H1 (cell line): ENCODE data around the gene SLC6A7. TPM values are rescaled to one million over a fixed set of nuclear protein-coding genes. Genes with fewer than 3 reads are reported as not detected.
A peak's percentile ranks its signal among the peaks of the same experiment; 100 is the strongest.

Source experiments
- CTCF ChIA-PET: fragments of 300-600 bp; sonication (Branson Sonifier 250); formaldehyde crosslinking; loops from one replicate; lab custom pipeline; 2021; ENCODE audit not compliant: partially characterized antibody; lab: Charles Lee
- POLR2A ChIA-PET: fragments of 300-600 bp; sonication (Branson Sonifier 250); formaldehyde crosslinking; loops from one replicate; lab custom pipeline; 2021; ENCODE audit warnings: inconsistent platforms; ENCODE audit not compliant: partially characterized antibody; lab: Charles Lee
- DNase-seq, 2 experiments: peaks; one replicate each; pipeline versions ENCODE4 v3.0.0 to v3.0.0-alpha.2; 2010 to 2022; ENCODE audit warnings: low spot score in 2 of 2, low read depth in 1 of 2, mixed read lengths in 1 of 2
- FAIRE-seq: peaks from 2 replicates; lab custom pipeline; 2011; peaks lifted over from hg19 to GRCh38; lab: Jason Lieb, UNC
- H2AFZ ChIP-seq: 2 replicates; pipeline ENCODE4 v1.8.1; 2012; ENCODE audit warnings: low read length, inconsistent platforms
- H2AK5ac ChIP-seq: 2 replicates; pipeline ENCODE4 v1.6.1; 2013; ENCODE audit warnings: low read depth, low read length
- H2BK120ac ChIP-seq: replicated peaks from 2 replicates; pipeline ENCODE3; 2013; ENCODE audit warnings: low read depth, low read length, inconsistent platforms
- H2BK12ac ChIP-seq: 2 replicates; pipeline ENCODE4 v1.6.1; 2013; ENCODE audit warnings: low read depth, low read length
- H2BK15ac ChIP-seq: 2 replicates; pipeline ENCODE4 v1.6.1; 2013; ENCODE audit warnings: low read length
- H2BK20ac ChIP-seq: 2 replicates; pipeline ENCODE4 v1.6.1; 2013; ENCODE audit warnings: low read length
- H2BK5ac ChIP-seq: 2 replicates; pipeline ENCODE4 v1.6.1; 2013; ENCODE audit warnings: low read depth, low read length
- H3K14ac ChIP-seq: 2 replicates; pipeline ENCODE4 v1.6.1; 2013; ENCODE audit warnings: inconsistent platforms; ENCODE audit not compliant: insufficient read length
- H3K18ac ChIP-seq: 2 replicates; pipeline ENCODE4 v1.6.1; 2013; ENCODE audit warnings: low read length; ENCODE audit errors: extremely low read depth
- H3K23ac ChIP-seq: 2 replicates; pipeline ENCODE4 v1.6.1; 2013; ENCODE audit warnings: inconsistent platforms; ENCODE audit not compliant: insufficient read length
- H3K23me2 ChIP-seq: 2 replicates; pipeline ENCODE4 v1.6.1; 2013; ENCODE audit warnings: low read depth, low read length
- H3K27ac ChIP-seq: 2 replicates; pipeline ENCODE4 v1.6.1; 2011; ENCODE audit warnings: low read depth, low read length, inconsistent platforms
- H3K27me3 ChIP-seq, 4 experiments: replicated peaks in 1 of 4; 1 replicate in 1 of 4; 2 replicates in 3 of 4; pipeline versions ENCODE4 v1.6.1 to v1.8.1; 2011 to 2013; ENCODE audit warnings: low read length in 3 of 4, mild to moderate bottlenecking in 3 of 4, inconsistent platforms in 2 of 4, mixed read lengths in 2 of 4, moderate library complexity in 1 of 4; ENCODE audit not compliant: control insufficient read depth in 3 of 4, insufficient read depth in 3 of 4; ENCODE audit errors: extremely low read depth in 1 of 4
- H3K36me3 ChIP-seq, 4 experiments: 2 replicates each; pipeline versions ENCODE4 v1.6.1 to v1.8.1; 2011 to 2013; ENCODE audit warnings: mild to moderate bottlenecking in 4 of 4, low read length in 3 of 4, moderate library complexity in 2 of 4, control low read depth in 1 of 4, inconsistent platforms in 1 of 4; ENCODE audit not compliant: insufficient read depth in 4 of 4, control insufficient read depth in 2 of 4
- H3K4ac ChIP-seq: replicated peaks from 2 replicates; pipeline ENCODE3; 2013; ENCODE audit warnings: low read length, low read depth, mixed read lengths, inconsistent platforms; ENCODE audit not compliant: insufficient read length
- H3K4me1 ChIP-seq, 4 experiments: replicated peaks in 1 of 4; 1 replicate in 1 of 4; 2 replicates in 3 of 4; pipeline versions ENCODE4 v1.6.1 to v1.8.1; 2011 to 2013; ENCODE audit warnings: low read length in 3 of 4, inconsistent platforms in 2 of 4, mixed read lengths in 1 of 4; ENCODE audit not compliant: insufficient read depth in 4 of 4, control insufficient read depth in 3 of 4
- H3K4me2 ChIP-seq, 2 experiments: 2 replicates each; pipeline versions ENCODE4 v1.6.1 to v1.8.1; 2011 to 2013; ENCODE audit warnings: low read depth in 2 of 2, low read length in 2 of 2, control low read depth in 1 of 2, inconsistent platforms in 1 of 2, mild to moderate bottlenecking in 1 of 2; ENCODE audit not compliant: insufficient read depth in 1 of 2
- H3K4me3 ChIP-seq, 4 experiments: fragments of 200-600, 300-600 bp in 1 of 4; sonication (generic), shearing (Covaris generic), sonication (Bioruptor Twin) in 1 of 4; 2 replicates each; pipeline versions ENCODE4 v1.5.1 to v1.8.1; 2011 to 2016; ENCODE audit warnings: low read length in 4 of 4, low read depth in 3 of 4, control low read depth in 2 of 4, inconsistent platforms in 2 of 4, mild to moderate bottlenecking in 2 of 4, mixed read lengths in 1 of 4, moderate library complexity in 1 of 4; ENCODE audit not compliant: insufficient read depth in 2 of 4; ENCODE audit errors: extremely low read depth in 1 of 4
- H3K56ac ChIP-seq: replicated peaks from 2 replicates; pipeline ENCODE3; 2013; ENCODE audit warnings: low read depth, mild to moderate bottlenecking, mixed read lengths, low read length, inconsistent platforms; ENCODE audit not compliant: insufficient read length
- H3K79me1 ChIP-seq: 2 replicates; pipeline ENCODE4 v1.6.1; 2013; ENCODE audit warnings: low read depth, low read length, control low read depth
- H3K79me2 ChIP-seq, 2 experiments: 2 replicates each; pipeline versions ENCODE4 v1.6.1 to v1.8.1; 2012 to 2013; ENCODE audit warnings: low read length in 2 of 2, mild to moderate bottlenecking in 2 of 2, inconsistent platforms in 1 of 2; ENCODE audit not compliant: insufficient read depth in 2 of 2, control insufficient read depth in 1 of 2
- H3K9ac ChIP-seq, 4 experiments: replicated peaks in 1 of 4; 1 replicate in 1 of 4; 2 replicates in 3 of 4; pipeline versions ENCODE4 v1.6.1 to v1.8.1; 2011 to 2013; ENCODE audit warnings: low read depth in 3 of 4, low read length in 3 of 4, control low read depth in 2 of 4, mild to moderate bottlenecking in 2 of 4, moderate library complexity in 2 of 4, inconsistent platforms in 1 of 4; ENCODE audit errors: extremely low read depth in 1 of 4
- H3K9me3 ChIP-seq, 2 experiments: 2 replicates each; pipeline versions ENCODE4 v1.6.1 to v1.8.1; 2012 to 2013; ENCODE audit warnings: mild to moderate bottlenecking in 2 of 2, moderate library complexity in 2 of 2, control low read depth in 1 of 2, inconsistent platforms in 1 of 2, low read depth in 1 of 2, low read length in 1 of 2, mixed read lengths in 1 of 2; ENCODE audit not compliant: insufficient read depth in 2 of 2
- H4K20me1 ChIP-seq, 2 experiments: replicated peaks in 1 of 2; 2 replicates each; pipeline versions ENCODE3 to v1.8.1; 2011 to 2013; ENCODE audit warnings: inconsistent platforms in 2 of 2, low read length in 2 of 2, mild to moderate bottlenecking in 1 of 2; ENCODE audit not compliant: insufficient read depth in 2 of 2, control insufficient read depth in 1 of 2
- H4K5ac ChIP-seq: 2 replicates; pipeline ENCODE4 v1.6.1; 2013; ENCODE audit warnings: low read length, low read depth, mixed read lengths, inconsistent platforms; ENCODE audit not compliant: insufficient read length
- H4K8ac ChIP-seq: 2 replicates; pipeline ENCODE4 v1.8.0; 2013; ENCODE audit warnings: mild to moderate bottlenecking, moderate library complexity, low read length, inconsistent platforms; ENCODE audit not compliant: insufficient read depth; ENCODE audit errors: extremely low read depth
- H4K91ac ChIP-seq: replicated peaks from 2 replicates; pipeline ENCODE3; 2013; ENCODE audit warnings: low read length, mixed read lengths, inconsistent platforms; ENCODE audit not compliant: insufficient read length
- ASH2L ChIP-seq: fragments of 200-600, 300-600 bp; sonication (generic); IDR thresholded peaks from one replicate; pipeline ENCODE4 v1.7.1; 2017; ENCODE audit warnings: low read length
- EGR1 ChIP-seq: IDR thresholded peaks from 2 replicates; pipeline ENCODE4 v1.6.1; 2011; ENCODE audit warnings: low read depth, low read length, borderline replicate concordance
- GTF2F1 ChIP-seq: IDR thresholded peaks from 2 replicates; pipeline ENCODE4 v1.6.1; 2012; ENCODE audit warnings: low read depth, low read length, improper control_type of control experiment, borderline replicate concordance
- KDM5A ChIP-seq: fragments of 200-600 bp; IDR thresholded peaks from 2 replicates; pipeline ENCODE4 v1.7.1; 2012; ENCODE audit warnings: mild to moderate bottlenecking, low read length, inconsistent platforms, mixed read lengths
- SIN3A ChIP-seq, 2 experiments: IDR thresholded peaks in 1 of 2; conservative IDR thresholded peaks in 1 of 2; 2 replicates each; pipeline ENCODE4 v1.6.1; 2011 to 2012; ENCODE audit warnings: low read length in 2 of 2, improper control_type of control experiment in 1 of 2, low read depth in 1 of 2, mild to moderate bottlenecking in 1 of 2
- SIX5 ChIP-seq: IDR thresholded peaks from 2 replicates; pipeline ENCODE4 v1.6.1; 2011; ENCODE audit warnings: mild to moderate bottlenecking, low read depth, low read length
- TBP ChIP-seq: IDR thresholded peaks from 2 replicates; pipeline ENCODE4 v1.6.1; 2011; ENCODE audit warnings: low read depth, low read length, improper control_type of control experiment
- WGBS, 2 experiments: shearing (Covaris generic) in 1 of 2; methylation state at CpG; one replicate each; pipeline versions ENCODE4 v1.1.6 to v1.1.7; 2013 to 2015; ENCODE audit warnings: low lambda C conversion rate in 2 of 2, mixed read lengths in 2 of 2, inconsistent platforms in 1 of 2, low coverage in 1 of 2, missing lambda C conversion rate in 1 of 2; ENCODE audit not compliant: insufficient replicate concordance in 2 of 2, insufficient coverage in 1 of 2, insufficient read length in 1 of 2; ENCODE audit errors: extremely low coverage in 1 of 2, missing lambda C conversion rate in 1 of 2; 5-methylcytosine and 5-hydroxymethylcytosine counted together
- polyA plus RNA-seq, 7 experiments: library from polyadenylated mRNA; depleted of rRNA in 3 of 7; stranded (reverse) in 5 of 7; unstranded in 2 of 7; fragments of >200 nt in 5 of 7; fragments of 200-250 nt in 2 of 7; gene quantifications; 1 replicate in 5 of 7; 2 replicates in 1 of 7; 4 replicates in 1 of 7; pipeline versions ENCODE4 v1.2.1 to v1.2.3, GENCODE V29; 2011 to 2013; ENCODE audit warnings: missing spikeins in 2 of 7, mixed read lengths in 2 of 7
- total RNA-seq: library from RNA; stranded (reverse); fragmentation: NEBNext Ultra II Directional; extraction: Animal tissue kit (Norgen Biotek cat#: 25700); gene quantifications from 2 replicates; pipeline ENCODE4 v1.2.1, GENCODE V29; 2021
- TF ChIP-seq, protein P1 (sequence below), 3 experiments: IDR thresholded peaks; 1 replicate in 2 of 3; 2 replicates in 1 of 3; pipeline versions ENCODE4 v1.5.1 to v1.6.1; 2011; ENCODE audit warnings: low read length in 3 of 3, mild to moderate bottlenecking in 3 of 3, inconsistent platforms in 2 of 3, low read depth in 1 of 3, moderate library complexity in 1 of 3; ENCODE audit not compliant: insufficient read depth in 1 of 3; ENCODE audit errors: control extremely low read depth in 1 of 3
- TF ChIP-seq, protein P2 (sequence below): IDR thresholded peaks from 2 replicates; pipeline ENCODE4 v1.6.1; 2011; ENCODE audit warnings: low read depth, mild to moderate bottlenecking, low read length; ENCODE audit not compliant: insufficient read depth

Gene SLC6A7
- total and polyA plus RNA-seq, 2 of the 8 experiments (the other 6 are each of a cell fraction or from before 2014, with no cell fraction given) = 0.07 to 0.12 TPM

DNA sequence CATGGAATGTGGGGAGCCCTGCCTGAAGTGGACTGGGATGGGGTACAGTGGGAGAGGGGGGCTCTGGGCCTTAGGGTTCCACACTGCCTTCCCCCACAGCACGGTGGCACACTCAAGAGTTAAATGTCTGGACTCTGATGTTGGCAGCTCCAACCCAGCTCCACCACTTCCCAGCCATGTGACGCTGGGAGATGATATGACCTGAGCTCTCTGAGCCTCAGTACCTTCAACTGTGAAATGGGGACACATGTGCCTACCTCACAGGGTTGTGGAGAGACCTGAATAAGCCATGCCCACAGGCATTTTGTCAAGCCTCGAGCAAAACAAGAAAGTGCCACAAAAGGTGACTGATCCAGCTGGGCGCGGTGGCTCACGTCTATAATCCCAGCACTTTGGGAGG, 30.8 kb upstream of the SLC6A7 start:
- Histone ChIP-seq H3K4me2 (no peak overlapping the region), H2BK15ac (0 out of 2 replicates have a peak overlapping the region, but pooled peaks have one; percentile 53), H2BK5ac (no peak overlapping the region), H2BK12ac (no peak overlapping the region), H3K27ac (no peak overlapping the region), H3K36me3 (no peaks in the 10 kb centered on the region), H3K23me2 (no peaks in the 10 kb centered on the region; the same call in 1 of the 2 replicates)
- TF ChIP-seq ASH2L (no peak), EGR1 (no peak), SIN3A (conservative IDR thresholded peaks at IDR 0.05 in 1 of 2, IDR thresholded peaks at IDR 0.05 in 1 of 2; ENCODE audit: low read depth in 1 of 2, low read length in 2 of 2) (no peak), GTF2F1 (no peak), KDM5A (no peak), SIX5 (no peak), TBP (no peak)
- TF ChIP-seq, protein P1, sequence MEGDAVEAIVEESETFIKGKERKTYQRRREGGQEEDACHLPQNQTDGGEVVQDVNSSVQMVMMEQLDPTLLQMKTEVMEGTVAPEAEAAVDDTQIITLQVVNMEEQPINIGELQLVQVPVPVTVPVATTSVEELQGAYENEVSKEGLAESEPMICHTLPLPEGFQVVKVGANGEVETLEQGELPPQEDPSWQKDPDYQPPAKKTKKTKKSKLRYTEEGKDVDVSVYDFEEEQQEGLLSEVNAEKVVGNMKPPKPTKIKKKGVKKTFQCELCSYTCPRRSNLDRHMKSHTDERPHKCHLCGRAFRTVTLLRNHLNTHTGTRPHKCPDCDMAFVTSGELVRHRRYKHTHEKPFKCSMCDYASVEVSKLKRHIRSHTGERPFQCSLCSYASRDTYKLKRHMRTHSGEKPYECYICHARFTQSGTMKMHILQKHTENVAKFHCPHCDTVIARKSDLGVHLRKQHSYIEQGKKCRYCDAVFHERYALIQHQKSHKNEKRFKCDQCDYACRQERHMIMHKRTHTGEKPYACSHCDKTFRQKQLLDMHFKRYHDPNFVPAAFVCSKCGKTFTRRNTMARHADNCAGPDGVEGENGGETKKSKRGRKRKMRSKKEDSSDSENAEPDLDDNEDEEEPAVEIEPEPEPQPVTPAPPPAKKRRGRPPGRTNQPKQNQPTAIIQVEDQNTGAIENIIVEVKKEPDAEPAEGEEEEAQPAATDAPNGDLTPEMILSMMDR (IDR thresholded peaks at IDR 0.05; ENCODE audit: control extremely low read depth in 1 of 3, insufficient read depth in 1 of 3, low read depth in 1 of 3, low read length in 3 of 3) = no peak
- TF ChIP-seq, protein P2, sequence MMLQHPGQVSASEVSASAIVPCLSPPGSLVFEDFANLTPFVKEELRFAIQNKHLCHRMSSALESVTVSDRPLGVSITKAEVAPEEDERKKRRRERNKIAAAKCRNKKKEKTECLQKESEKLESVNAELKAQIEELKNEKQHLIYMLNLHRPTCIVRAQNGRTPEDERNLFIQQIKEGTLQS = no peak
- TF ChIP-seq, all 59 proteins: peak for 0
- 90% methylated on average over 5 of the region's 6 CpGs; no CpG with 5 or more reads in 1 of the 2 experiments for WGBS, 2 experiments
- DNase-seq (no peak), FAIRE-seq (no peak)
- H3K27me3 ChIP-seq = peaks cover 0 to 6% (median 3%) of the 10 kb centered on the region in 4 experiments; a peak in 5 of 7 replicates
- no peak overlapping the region for H2AFZ ChIP-seq
- peaks cover 5 to 16% (median 11%) of the 10 kb centered on the region in 4 experiments for H3K4me1 ChIP-seq
- H3K9ac ChIP-seq = no peak overlapping the region
- H3K4ac ChIP-seq = no peak overlapping the region
- H3K79me1 ChIP-seq = no peaks in the 10 kb centered on the region
- no peak overlapping the region for H3K23ac ChIP-seq
- H3K9me3 ChIP-seq = no peaks in the 10 kb centered on the region
- H2AK5ac ChIP-seq = 0 out of 2 replicates have a peak overlapping the region, but pooled peaks have one; percentile 15
- H2BK120ac ChIP-seq = no peak overlapping the region
- no peak overlapping the region for H3K56ac ChIP-seq
- no peaks in the 10 kb centered on the region for H3K79me2 ChIP-seq
- H4K91ac ChIP-seq = no peak overlapping the region
- no peak overlapping the region for H4K8ac ChIP-seq
- H3K14ac ChIP-seq = no peak overlapping the region
- no peak overlapping the region for H2BK20ac ChIP-seq
- H3K4me3 ChIP-seq = no peak overlapping the region
- H4K5ac ChIP-seq = no peak overlapping the region
- H4K20me1 ChIP-seq = no peaks in the 10 kb centered on the region
- H3K18ac ChIP-seq = no peak overlapping the region
- POLR2A ChIA-PET = interaction anchor here (1.0 to 1.3 kb wide), 2 partner anchors 20 to 60 kb away, joined by 4 read pairs; no protein-coding TSS in a partner anchor
- CTCF ChIA-PET = interaction anchor here (0.6 to 15.3 kb wide), 26 partner anchors 10 to 402 kb away, joined by 3 to 372 read pairs (median 4); no protein-coding TSS in a partner anchor
